Activated CD4-positive, alpha-beta memory T cell treated with anti-CD3 and anti-CD28 coated beads for 36 hours (primary cell): ENCODE results near the gene PABPN1. TPM values are rescaled to one million over a fixed set of nuclear protein-coding genes. Genes with fewer than 3 reads are reported as not detected.

Experiments used
- CTCF ChIA-PET: fragments of 350-600 bp; sonication (Branson Sonifier 250); formaldehyde crosslinking; loops from one replicate; lab custom pipeline; 2021; ENCODE audit warnings: antibody characterized with exemption, inconsistent platforms; lab: Charles Lee
- POLR2A ChIA-PET: fragments of 350-600 bp; sonication (Branson Sonifier 250); formaldehyde crosslinking; loops from one replicate; lab custom pipeline; 2021; ENCODE audit warnings: antibody characterized with exemption; lab: Charles Lee
- DNase-seq: peaks from one replicate; pipeline ENCODE4 v3.0.0-alpha.2; 2020
- H3K27ac Mint-ChIP-seq: one replicate; pipeline ENCODE4 v1.8.0; 2021; ENCODE audit warnings: mixed read lengths
- H3K27me3 Mint-ChIP-seq: one replicate; pipeline ENCODE4 v1.8.0; 2021; ENCODE audit warnings: mixed read lengths
- H3K36me3 Mint-ChIP-seq: one replicate; pipeline ENCODE4 v1.8.0; 2021; ENCODE audit warnings: mixed read lengths
- H3K4me1 Mint-ChIP-seq: one replicate; pipeline ENCODE4 v1.8.0; 2021; ENCODE audit warnings: low read depth, mixed read lengths
- H3K4me3 Mint-ChIP-seq: one replicate; pipeline ENCODE4 v1.8.0; 2021; ENCODE audit warnings: mild to moderate bottlenecking, mixed read lengths
- H3K9me3 Mint-ChIP-seq: one replicate; pipeline ENCODE4 v1.8.0; 2021; ENCODE audit warnings: mixed read lengths
- intact Hi-C: fragments of 100-400 bp; cut with micrococcal nuclease; formaldehyde crosslinking; loops from one replicate; pipeline ENCODE4 v1.15.1; 2023
- total RNA-seq, 2 experiments: library from RNA; stranded (reverse); gene quantifications; one replicate each; pipeline ENCODE4 v1.2.3, GENCODE V29; 2021

The PABPN1 gene
- total RNA-seq, 2 experiments from 2014 or later: 198 to 209 TPM

DNA sequence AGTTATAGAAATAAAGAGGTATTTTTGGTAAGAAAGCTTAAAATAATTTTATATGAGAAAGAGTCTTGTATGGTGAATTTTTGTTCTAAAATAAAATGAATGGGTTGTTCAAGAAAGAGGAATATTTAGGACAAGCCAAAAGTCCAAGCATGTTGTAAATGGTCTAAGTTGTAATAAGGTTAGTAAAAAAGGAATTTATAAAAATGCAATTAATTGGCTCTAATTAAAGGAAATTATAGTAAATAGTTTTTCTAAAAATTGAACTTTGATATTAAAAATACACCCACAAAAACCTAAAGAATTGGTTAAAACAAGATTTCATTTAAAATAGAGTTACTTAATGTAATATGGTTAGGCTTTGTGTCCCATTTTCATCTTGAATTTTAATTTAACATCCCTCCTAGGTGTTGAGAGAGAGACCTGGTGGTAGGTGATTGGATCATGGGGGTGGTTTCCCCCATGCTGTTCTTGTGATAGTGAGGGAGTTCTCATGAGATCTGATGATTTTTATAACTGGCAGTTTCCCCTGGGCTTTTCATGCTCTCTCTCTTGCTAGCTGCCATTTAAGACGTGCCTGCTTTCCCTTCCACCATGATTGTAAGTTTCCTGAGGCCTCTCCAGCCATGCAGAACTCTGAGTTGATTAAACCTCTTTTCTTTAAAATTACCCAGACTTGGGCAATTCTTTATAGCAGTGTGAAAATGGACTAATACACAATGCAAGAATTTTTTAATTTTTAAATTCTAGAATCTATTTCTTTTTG, 18.4 kb downstream of the PABPN1 start:
- H3K9me3 Mint-ChIP-seq: peaks cover 3% of the 10 kb centered on the region
- no peaks in the 10 kb centered on the region for H3K4me1 Mint-ChIP-seq
- ChIA-PET CTCF (interaction anchor here (1.6 kb wide), 1 partner anchor 12 kb away, joined by 4 read pairs; no protein-coding TSS in a partner anchor), POLR2A (no interaction called here)
- peaks cover 1% of the 10 kb centered on the region for H3K36me3 Mint-ChIP-seq
- no peak overlapping the region for H3K4me3 Mint-ChIP-seq
- no peak overlapping the region for H3K27ac Mint-ChIP-seq
- DNase-seq: no peak
- intact Hi-C loops: no loop called here
- H3K27me3 Mint-ChIP-seq: peaks cover 9% of the 10 kb centered on the region

DNA sequence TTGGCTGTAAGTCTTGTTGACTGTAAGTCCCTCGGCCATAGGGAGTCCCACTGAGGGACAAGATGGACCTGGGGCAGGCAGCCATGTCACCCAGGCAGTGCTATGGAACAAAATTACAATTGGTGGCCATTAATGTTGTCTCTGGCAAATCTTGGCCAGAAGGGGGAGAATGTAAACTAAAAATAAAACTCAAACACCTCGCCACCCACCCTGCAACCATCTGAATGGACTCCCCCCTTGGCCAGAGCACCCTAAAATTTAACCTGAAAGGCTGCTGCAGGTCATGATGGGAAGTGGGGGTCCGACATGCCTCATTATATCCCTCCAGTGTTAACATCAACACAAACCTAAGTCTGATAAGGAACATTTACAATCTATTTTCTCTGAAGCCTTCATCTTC, 23.2 kb downstream of the PABPN1 start:
- DNase-seq: no peak
- Mint-ChIP-seq H3K27me3 (peaks cover 4% of the 10 kb centered on the region), H3K4me3 (no peak overlapping the region), H3K27ac (no peak overlapping the region), H3K9me3 (peaks cover 3% of the 10 kb centered on the region), H3K36me3 (peaks cover 1% of the 10 kb centered on the region), H3K4me1 (no peaks in the 10 kb centered on the region)
- ChIA-PET CTCF (interaction anchor here (1.6 to 1.9 kb wide), 2 partner anchors 18 to 35 kb away, joined by 4 to 7 read pairs; no protein-coding TSS in a partner anchor), POLR2A (no interaction called here)
- intact Hi-C loops: no loop called here

DNA sequence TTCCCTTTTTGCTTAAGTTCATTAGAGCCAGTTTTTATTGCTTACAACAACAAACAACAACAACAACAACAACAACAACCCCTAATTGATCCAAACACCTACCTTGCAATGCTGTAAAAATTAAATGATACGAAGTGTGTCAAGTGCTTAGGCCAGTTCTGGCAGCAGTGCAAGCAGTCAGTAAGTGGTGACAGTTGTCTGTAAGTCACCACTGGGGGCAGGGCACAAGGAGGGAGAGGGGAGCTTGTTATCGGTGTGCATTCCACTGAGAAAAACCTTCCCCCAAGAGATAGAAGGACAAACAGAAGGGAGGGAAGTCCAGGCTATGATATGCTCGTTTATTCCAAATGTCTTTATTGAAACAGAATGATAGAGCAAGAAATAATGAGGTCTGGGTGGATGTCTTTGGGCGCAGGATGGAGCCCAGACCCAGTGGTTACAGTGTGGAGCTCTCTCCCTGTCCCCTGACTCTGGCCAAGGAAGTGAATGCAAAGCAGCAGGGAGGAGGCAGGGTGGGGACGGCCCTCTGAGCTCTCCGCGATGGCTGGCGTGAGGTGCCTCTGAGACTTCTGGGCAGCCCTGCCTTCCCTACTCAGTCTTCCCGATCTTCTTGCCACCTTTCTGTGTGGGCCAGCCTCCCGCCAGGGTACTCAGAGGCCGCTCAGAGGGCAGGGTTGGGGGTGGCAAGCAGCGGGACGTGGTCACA, 24.9 kb downstream of the PABPN1 start:
- H3K27me3 Mint-ChIP-seq: peaks cover 9% of the 10 kb centered on the region
- no peaks in the 10 kb centered on the region for H3K4me1 Mint-ChIP-seq
- no peak overlapping the region for H3K27ac Mint-ChIP-seq
- no peak overlapping the region for H3K4me3 Mint-ChIP-seq
- ChIA-PET POLR2A (interaction anchor here (1.1 kb wide), 1 partner anchor 251 kb away, joined by 3 read pairs; the partner anchor contains the start of genes ACIN1 and C14orf119), CTCF (interaction anchor here (1.2 to 1.6 kb wide), 2 partner anchors 19 to 226 kb away, joined by 4 to 7 read pairs; no protein-coding TSS in a partner anchor)
- peaks cover under 1% of the 10 kb centered on the region for H3K36me3 Mint-ChIP-seq
- intact Hi-C loops: no loop called here
- no peak for DNase-seq
- no peaks in the 10 kb centered on the region for H3K9me3 Mint-ChIP-seq

DNA sequence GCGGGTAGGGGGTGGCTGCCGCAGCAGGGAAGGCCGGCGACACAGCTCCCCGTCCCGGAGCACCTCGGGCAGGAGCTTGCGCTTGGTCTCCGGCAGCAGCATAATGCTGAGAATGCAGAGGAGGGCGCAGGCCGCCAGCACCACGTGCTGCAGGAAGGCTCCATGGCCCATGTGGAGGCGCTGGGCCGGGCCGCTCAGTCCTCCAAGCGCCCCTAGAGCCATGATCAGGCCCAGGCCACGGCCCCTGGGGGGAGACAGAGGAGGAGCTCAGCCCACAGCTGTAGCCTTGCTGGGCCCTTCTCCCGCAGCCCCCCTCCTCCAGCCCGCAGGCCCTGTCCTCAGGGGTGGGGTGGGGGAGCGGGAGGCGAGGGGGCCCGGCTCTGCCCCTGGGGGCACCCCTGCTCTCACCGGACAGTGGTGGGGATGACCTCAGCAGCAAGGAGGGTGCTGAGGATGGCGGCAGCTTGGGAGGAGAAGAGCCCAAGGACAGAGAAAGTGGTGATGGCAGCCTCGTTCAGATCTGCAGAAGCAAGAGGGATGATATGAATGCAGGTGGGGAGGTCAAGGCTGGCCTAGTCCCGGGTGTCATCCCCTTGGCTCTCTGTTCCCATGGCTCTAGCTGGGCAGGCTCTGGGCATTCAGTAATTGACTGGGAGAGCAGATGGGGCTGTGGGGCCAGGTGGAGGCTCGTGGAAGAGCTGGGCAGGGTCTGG, 25.6 kb downstream of the PABPN1 start:
- CTCF ChIA-PET: interaction anchor here (1.2 kb wide), 1 partner anchor 226 kb away, joined by 4 read pairs; no protein-coding TSS in a partner anchor
- POLR2A ChIA-PET: interaction anchor here (1.1 kb wide), 1 partner anchor 252 kb away, joined by 3 read pairs; the partner anchor contains the start of genes ACIN1 and C14orf119
- Mint-ChIP-seq H3K27ac (no peak overlapping the region), H3K4me3 (no peak overlapping the region), H3K27me3 (peaks cover 12% of the 10 kb centered on the region), H3K4me1 (peaks cover 2% of the 10 kb centered on the region), H3K36me3 (peaks cover 2% of the 10 kb centered on the region), H3K9me3 (no peaks in the 10 kb centered on the region)
- intact Hi-C loops: no loop called here
- no peak for DNase-seq

DNA sequence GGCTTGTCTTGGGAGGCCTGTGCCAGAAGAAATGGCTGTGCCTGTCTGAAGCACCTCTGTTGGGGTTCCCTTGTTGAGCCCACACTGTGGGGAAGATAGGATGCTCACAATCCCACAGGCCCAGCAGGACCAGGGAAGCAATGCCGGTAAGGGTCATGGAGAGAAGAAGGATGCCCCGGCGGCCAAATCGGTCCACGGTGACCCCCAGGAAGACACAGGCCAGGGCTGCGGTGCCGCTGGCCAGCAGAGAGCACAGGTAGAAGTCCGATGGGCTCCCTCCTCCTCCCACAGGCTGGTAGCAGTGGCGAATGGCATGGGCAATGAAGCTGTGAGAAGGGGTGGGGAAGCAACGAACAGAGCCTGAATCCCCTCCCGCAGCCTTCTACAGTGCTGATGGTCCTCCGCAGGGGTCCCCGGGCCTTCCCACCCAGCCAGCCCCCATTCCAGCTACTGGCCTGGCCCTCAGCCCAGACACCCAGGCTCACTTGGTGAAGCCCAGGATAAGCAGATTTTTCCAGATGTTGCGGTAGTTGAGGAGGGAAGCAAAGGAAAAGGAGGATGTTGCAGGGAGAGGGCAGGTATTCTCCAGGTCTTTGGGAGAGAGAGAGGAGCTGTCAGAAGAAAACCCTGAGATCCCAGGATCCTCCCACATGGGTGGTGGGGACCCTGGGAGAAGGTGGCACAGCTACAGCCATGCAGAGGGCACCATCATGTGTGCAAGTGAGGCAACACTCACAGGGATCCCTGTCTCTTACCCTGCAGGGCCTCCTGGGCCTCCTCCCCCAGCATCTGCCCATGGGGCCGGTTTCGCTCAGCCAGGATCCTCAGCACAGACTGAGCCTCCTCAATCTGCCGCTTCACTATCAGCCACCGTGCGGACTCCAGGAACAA, 26.4 kb downstream of the PABPN1 start:
- intact Hi-C loops: no loop called here
- H3K9me3 Mint-ChIP-seq: no peaks in the 10 kb centered on the region
- H3K4me1 Mint-ChIP-seq: peaks cover 2% of the 10 kb centered on the region
- no peak for DNase-seq
- H3K36me3 Mint-ChIP-seq: peaks cover 2% of the 10 kb centered on the region
- H3K27me3 Mint-ChIP-seq: peaks cover 12% of the 10 kb centered on the region
- CTCF ChIA-PET: no interaction called here
- no peak overlapping the region for H3K4me3 Mint-ChIP-seq
- no peak overlapping the region for H3K27ac Mint-ChIP-seq
- POLR2A ChIA-PET: no interaction called here

DNA sequence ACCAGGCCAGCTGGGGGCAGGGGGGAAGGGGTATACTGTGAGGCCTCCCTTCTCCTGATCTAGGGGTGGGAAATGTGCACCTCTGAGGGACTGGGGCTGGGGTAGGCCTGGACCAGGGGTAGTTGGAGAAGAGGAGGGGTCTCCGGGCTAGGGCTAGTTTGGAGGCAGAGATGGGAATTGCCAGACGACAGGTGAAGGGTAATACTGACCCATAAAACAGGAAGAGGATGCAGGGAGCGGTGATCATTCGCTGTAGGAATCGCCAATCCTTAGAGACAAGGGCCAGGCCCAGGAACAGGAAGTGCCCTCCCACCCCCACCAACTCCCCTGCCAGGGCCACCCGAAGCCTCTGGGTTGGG, 27.0 kb downstream of the PABPN1 start:
- peaks cover 5% of the 10 kb centered on the region for H3K4me1 Mint-ChIP-seq
- H3K27ac Mint-ChIP-seq: no peak overlapping the region
- CTCF ChIA-PET: no interaction called here
- no peak for DNase-seq
- H3K4me3 Mint-ChIP-seq: no peak overlapping the region
- intact Hi-C loops: no loop called here
- peaks cover 2% of the 10 kb centered on the region for H3K36me3 Mint-ChIP-seq
- H3K27me3 Mint-ChIP-seq: peaks cover 15% of the 10 kb centered on the region
- POLR2A ChIA-PET: no interaction called here
- no peaks in the 10 kb centered on the region for H3K9me3 Mint-ChIP-seq

DNA sequence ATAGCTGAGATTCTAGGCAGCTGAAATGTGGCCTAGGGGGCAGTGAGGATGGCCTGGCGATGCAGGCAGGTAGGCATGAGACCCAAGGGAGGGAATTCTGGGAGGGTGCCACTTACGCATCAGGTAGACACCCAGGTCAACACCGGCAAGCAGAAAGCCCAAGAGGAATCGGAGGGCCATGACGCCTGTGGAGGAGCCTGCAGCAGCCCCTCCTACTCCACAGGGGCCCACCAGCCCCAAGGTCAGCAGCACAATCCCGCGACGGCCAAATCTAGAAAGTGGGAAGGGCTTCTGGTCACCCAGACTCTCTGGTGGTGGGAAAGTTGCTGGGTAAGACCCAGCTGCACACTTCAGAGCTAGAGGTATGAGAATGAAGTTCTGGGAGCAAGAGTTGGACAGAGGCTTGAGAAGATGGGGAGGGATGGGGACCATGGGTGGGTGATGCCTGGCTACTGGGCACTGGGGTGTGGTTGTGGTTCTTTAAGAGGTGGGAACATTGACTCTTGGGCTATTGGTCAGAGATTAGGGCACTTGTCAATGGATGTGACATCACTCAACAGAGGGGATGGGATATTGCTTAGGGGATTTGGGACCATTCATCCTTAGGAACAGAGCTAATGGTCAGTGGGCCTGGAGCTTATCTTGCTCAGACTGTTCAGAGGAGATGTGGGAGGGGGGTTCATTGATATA, 28.0 kb downstream of the PABPN1 start:
- Mint-ChIP-seq H3K4me1 (peaks cover 5% of the 10 kb centered on the region), H3K27ac (no peak overlapping the region), H3K9me3 (no peaks in the 10 kb centered on the region), H3K36me3 (peaks cover 2% of the 10 kb centered on the region), H3K27me3 (peaks cover 24% of the 10 kb centered on the region), H3K4me3 (no peak overlapping the region)
- POLR2A ChIA-PET: no interaction called here
- CTCF ChIA-PET: no interaction called here
- intact Hi-C loops: no loop called here
- no peak for DNase-seq

DNA sequence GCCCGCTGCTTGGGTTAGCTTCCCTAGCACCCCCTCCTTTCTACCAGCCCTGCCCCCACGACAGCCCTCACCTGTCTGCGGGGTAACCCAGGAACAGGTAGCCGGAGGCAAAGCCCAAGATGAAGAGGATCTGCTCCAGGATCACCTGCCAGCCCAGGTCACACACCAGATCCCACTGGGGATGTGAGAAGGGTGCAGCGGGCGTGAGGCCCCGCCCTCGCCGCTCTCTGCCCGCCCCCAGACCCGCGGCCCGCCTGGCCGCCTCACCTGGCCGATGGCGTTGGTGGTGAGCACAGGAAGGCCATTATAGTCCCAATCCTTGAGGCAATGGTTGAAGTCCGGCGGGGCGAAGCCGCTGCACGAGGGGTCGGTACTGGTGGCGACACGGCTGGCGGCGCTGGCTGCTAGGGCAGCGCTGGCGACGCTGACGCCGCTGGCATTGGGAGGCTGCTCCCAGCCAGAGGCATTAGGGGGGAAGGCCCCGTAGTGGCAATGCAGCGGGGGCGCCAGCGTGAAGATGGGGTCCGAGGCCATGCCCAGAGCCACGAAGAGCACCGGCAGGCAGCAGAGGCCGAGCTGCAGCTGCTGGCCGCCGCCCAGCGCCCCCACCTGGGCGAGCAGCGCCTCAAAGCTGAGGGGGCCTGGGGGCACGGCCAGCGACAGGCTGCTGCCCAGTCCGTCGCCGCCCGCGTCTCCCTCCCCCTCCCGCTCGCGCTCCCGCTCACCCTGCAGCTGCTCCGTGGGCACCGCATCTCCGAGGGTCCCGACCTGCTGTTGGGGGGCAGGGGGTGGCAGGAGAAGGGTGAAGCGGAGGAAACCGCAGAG, 30.6 kb downstream of the PABPN1 start:
- CTCF ChIA-PET: interaction anchor here (0.6 to 1.1 kb wide), 4 partner anchors 10 to 946 kb away, joined by 3 to 4 read pairs (median 3); no protein-coding TSS in a partner anchor
- no peaks in the 10 kb centered on the region for H3K9me3 Mint-ChIP-seq
- no peak overlapping the region for H3K27ac Mint-ChIP-seq
- H3K36me3 Mint-ChIP-seq: peaks cover 2% of the 10 kb centered on the region
- H3K27me3 Mint-ChIP-seq: peaks cover 30% of the 10 kb centered on the region
- no peak for DNase-seq
- H3K4me3 Mint-ChIP-seq: peak overlapping the region; percentile 61
- intact Hi-C loops: no loop called here
- POLR2A ChIA-PET: no interaction called here
- peaks cover 5% of the 10 kb centered on the region for H3K4me1 Mint-ChIP-seq

DNA sequence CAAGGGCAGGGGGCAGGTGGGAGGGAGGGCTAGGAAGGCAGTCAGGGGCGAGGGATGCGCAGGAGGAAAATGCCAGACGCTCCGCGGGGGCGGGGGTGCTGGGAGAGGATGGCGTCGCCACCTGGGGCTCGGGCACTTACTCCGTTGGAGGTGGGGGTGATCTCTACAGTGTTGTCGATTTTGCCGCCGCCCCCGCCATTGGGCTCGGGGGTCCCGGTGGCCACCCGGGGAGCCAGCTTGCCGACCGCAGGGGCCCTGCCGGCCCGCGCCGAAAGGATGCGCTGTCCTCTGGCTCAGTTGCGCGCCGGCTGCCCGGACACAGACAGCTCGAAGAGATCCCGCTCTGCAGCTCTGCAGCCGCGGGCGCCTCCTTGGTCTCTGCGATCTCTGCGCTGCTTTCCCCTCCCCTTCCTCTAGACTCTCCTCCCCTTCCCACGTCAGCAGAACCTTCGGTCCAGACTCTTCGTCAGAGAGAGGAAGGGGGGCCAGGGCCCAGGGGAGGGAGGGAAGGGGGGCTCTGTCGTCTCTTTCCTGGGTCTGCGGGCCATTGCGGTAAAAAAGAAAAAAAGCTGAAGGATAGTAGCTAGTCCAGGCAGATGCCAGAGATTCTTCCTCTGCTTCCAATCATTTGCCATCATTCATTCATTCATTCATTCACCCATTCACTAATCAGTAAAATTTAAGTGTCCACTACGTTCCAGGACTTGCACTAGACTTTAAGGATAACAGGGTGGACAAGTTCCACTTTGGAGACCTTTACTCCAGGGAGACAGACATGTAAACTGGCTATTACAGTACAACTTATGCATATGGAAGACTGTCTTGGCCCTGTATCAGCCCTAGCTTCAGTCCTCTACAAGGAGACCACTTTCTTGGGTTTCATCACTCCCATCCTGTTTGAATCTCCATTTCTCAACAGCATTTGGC, 31.5 kb downstream of the PABPN1 start, which contains the start of gene SLC22A17:
Gene SLC22A17 (minus strand): TSS at position 382 of the 927 bp plus-strand sequence.
- peak; percentile 68 for DNase-seq
- intact Hi-C loops: no loop called here
- Mint-ChIP-seq H3K36me3 (peaks cover 2% of the 10 kb centered on the region), H3K9me3 (no peaks in the 10 kb centered on the region), H3K27ac (no peak within 1 kb of the TSS), H3K27me3 (peaks cover 30% of the 10 kb centered on the region), H3K4me3 (peak within 1 kb of the TSS; percentile 61), H3K4me1 (peaks cover 5% of the 10 kb centered on the region)
- CTCF ChIA-PET: interaction anchor here (0.5 to 1.1 kb wide), 7 partner anchors 9 to 945 kb away, joined by 3 to 6 read pairs (median 3); no protein-coding TSS in a partner anchor
- POLR2A ChIA-PET: no interaction called here
